ENCODE results near the gene SPON1. TPM values are rescaled to one million over a fixed set of nuclear protein-coding genes. Genes with fewer than 3 reads are reported as not detected.

The SPON1 gene
- total RNA-seq, 1 donor from 2014 or later = 0.76 TPM

- intact Hi-C loops (cut with micrococcal nuclease) = loop anchor here (1.0 to 2.0 kb wide), 3 partner anchors 11 to 49 kb away; no protein-coding TSS in a partner anchor
These were observed 346.4 kb downstream of the SPON1 start for GRCh38 chr11:14308897-14309387.

- intact Hi-C loops (cut with micrococcal nuclease) = loop anchor here (1.0 to 2.0 kb wide), 2 partner anchors 11 to 15 kb away; no protein-coding TSS in a partner anchor
These were observed 347.1 kb downstream of the SPON1 start for GRCh38 chr11:14309425-14310192.

DNA sequence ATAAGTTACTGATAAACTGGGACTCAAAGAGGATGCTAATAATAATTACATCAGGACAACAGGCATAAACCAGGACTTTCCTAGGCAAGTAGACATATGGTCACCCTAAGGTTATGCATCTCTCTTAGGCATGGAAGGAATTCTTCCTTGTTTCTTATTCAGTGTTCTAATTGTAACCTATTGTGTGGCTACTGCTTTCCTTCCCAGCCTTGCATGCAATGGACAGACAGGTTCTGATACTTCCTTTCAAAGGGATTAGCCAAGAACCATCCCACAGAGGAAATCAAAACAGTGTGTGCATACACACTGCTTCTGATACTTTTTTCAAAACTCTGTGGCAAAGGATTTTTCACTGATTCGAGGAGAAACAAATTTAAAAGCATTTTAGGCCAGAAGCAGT is 348.2 kb downstream of the SPON1 start:
- intact Hi-C loops (cut with micrococcal nuclease) = no loop called here

DNA sequence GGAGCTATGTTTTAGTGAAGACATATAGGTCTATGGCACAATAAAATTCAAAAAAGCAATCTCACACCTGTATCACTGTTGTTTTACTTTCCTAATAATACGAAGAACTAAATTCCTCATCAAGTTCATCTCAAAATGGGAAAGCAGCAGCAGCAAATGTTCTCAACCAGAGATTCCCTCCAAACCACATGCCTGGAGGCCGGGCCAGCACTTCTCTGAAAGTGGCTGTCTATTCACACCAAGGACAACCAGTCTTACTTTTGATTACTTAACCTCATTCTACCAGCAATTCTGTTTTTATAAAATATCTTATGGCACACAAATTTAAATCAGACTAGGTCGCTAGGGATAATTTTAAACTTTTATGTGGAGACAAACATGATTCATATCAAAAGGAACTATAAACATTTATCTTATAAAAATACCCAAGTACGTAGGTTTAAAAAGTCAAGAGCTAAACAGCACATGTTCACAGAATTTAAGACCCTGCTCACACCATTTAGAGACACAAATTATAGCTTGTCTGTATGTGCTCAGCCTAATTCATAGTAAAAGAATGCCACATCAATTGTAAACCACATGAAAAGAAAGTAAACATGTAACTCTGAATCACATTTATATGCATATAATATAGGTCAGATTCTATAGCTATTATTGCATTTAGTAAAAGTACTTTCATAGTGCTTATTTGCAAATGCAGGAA is 350.4 kb downstream of the SPON1 start:
- intact Hi-C loops (cut with micrococcal nuclease) = no loop called here

GRCh38 chr11:14314127-14314526 is 351.6 kb downstream of the SPON1 start:
- intact Hi-C loops (cut with micrococcal nuclease) = no loop called here

DNA sequence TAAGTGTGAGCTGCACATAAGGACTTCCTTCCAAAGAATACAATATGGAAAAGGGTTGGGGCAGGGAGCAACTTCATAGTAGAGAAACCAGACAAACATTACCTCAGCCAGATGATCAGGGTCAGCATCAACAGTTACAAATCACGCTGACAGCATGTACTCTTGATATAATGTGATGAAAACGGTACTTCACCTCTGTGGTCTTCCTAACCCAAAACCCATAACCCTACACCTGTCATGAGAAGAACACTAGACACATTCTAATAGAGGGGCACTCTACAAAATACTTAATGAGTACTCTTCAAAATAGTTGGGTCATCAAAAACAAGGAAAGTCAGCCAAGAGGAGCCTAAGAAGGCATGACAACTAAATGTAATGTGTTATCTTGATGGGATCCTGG is 352.6 kb downstream of the SPON1 start:
- intact Hi-C loops (cut with micrococcal nuclease) = no loop called here

All from T-helper 1 cell treated with Interleukin-12 subunit alpha and Interleukin-12 subunit beta and Interleukin-4 antibody, amounts not matched to agents 30 ng/mL and 1 ng/mL, for 36 hours (primary cell).